Thyroid gland (tissue), 4 donors: Measurements from ENCODE around the gene IGFBP5.

ENCODE experiments used
- POLR2A ChIP-seq, 2 donors: fragments of 450-650 bp; IDR thresholded peaks; one replicate each; pipeline ENCODE4 v1.6.1; 2017; ENCODE audit warnings: antibody characterized with exemption in 2 of 2, mild to moderate bottlenecking in 2 of 2, moderate library complexity in 1 of 2
- TF ChIP-seq, protein P1 (sequence below), 6 experiments: fragments of 200-600 bp in 3 of 6; fragments of 450-650 bp in 3 of 6; sonication (generic) in 3 of 6; IDR thresholded peaks; one replicate each; pipeline ENCODE4 v1.5.1; 2016 to 2019; ENCODE audit warnings: antibody characterized with exemption in 6 of 6, mild to moderate bottlenecking in 2 of 6, inconsistent platforms in 1 of 6, moderate library complexity in 1 of 6

GRCh38 chr2:216653093-216653799, 42.1 kb downstream of the IGFBP5 start:
- TF ChIP-seq, protein P1, sequence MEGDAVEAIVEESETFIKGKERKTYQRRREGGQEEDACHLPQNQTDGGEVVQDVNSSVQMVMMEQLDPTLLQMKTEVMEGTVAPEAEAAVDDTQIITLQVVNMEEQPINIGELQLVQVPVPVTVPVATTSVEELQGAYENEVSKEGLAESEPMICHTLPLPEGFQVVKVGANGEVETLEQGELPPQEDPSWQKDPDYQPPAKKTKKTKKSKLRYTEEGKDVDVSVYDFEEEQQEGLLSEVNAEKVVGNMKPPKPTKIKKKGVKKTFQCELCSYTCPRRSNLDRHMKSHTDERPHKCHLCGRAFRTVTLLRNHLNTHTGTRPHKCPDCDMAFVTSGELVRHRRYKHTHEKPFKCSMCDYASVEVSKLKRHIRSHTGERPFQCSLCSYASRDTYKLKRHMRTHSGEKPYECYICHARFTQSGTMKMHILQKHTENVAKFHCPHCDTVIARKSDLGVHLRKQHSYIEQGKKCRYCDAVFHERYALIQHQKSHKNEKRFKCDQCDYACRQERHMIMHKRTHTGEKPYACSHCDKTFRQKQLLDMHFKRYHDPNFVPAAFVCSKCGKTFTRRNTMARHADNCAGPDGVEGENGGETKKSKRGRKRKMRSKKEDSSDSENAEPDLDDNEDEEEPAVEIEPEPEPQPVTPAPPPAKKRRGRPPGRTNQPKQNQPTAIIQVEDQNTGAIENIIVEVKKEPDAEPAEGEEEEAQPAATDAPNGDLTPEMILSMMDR (IDR thresholded peaks at IDR 0.05) = no peak
- TF ChIP-seq POLR2A (IDR thresholded peaks at IDR 0.05) = no peak
